HEK293T (cell line): ENCODE data around the gene NUBPL.

ENCODE experiments used
- ARNT ChIP-seq: fragments of 450-650 bp; IDR thresholded peaks from 2 replicates; pipeline ENCODE4 v1.6.1; 2017; ENCODE audit warnings: mild to moderate bottlenecking
- BHLHE40 ChIP-seq: fragments of 450-650 bp; IDR thresholded peaks from 2 replicates; pipeline ENCODE4 v1.6.1; 2016; ENCODE audit warnings: mild to moderate bottlenecking, moderate library complexity, borderline replicate concordance
- CTBP1 ChIP-seq: fragments of 450-650 bp; IDR thresholded peaks from 2 replicates; pipeline ENCODE4 v1.6.1; 2016; ENCODE audit warnings: borderline replicate concordance
- ELF4 ChIP-seq: fragments of 450-650 bp; IDR thresholded peaks from 2 replicates; pipeline ENCODE4 v1.6.1; 2017; ENCODE audit warnings: antibody characterized with exemption
- FOXM1 ChIP-seq: fragments of 450-650 bp; IDR thresholded peaks from 2 replicates; pipeline ENCODE4 v1.6.1; 2017; ENCODE audit warnings: mild to moderate bottlenecking, borderline replicate concordance
- HDGF ChIP-seq: fragments of 450-650 bp; IDR thresholded peaks from 2 replicates; pipeline ENCODE4 v1.6.1; 2017; ENCODE audit warnings: antibody characterized with exemption, borderline replicate concordance
- LEF1 ChIP-seq: fragments of 450-650 bp; IDR thresholded peaks from 2 replicates; pipeline ENCODE4 v1.6.1; 2017; ENCODE audit warnings: mild to moderate bottlenecking, borderline replicate concordance
- SP1 ChIP-seq: fragments of 450-650 bp; IDR thresholded peaks from 2 replicates; pipeline ENCODE4 v1.6.1; 2017
- TARDBP ChIP-seq: fragments of 450-650 bp; IDR thresholded peaks from 2 replicates; pipeline ENCODE4 v1.6.1; 2016

DNA sequence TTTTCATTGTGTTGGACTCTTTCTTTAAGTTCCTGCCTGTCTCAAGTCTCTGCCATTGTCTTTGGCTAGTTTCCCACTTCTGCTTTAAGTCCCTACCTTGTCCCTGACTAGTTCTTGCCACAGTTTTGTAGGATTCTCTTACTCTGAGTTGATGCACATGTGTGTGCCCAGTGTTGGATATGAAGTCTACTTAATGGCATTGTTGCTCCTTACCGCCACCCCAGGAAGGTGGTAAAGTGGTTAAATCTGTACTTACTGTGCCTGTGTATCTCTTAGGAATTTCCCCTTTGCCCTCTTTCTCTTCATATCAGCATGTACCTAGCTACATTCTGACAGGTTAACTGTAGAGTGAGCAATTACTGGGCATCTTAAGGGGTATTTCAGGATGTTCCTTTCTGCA, 227.1 kb downstream of the NUBPL start:
- TF ChIP-seq SP1 (no peak), FOXM1 (no peak), ELF4 (no peak), ARNT (no peak), TARDBP (no peak), BHLHE40 (no peak), LEF1 (no peak), CTBP1 (no peak), HDGF (no peak)
